GM19438 (cell line): ENCODE data around the gene SYNM.

Experiments used
- ATAC-seq: cut with Tn5 transposase; IDR thresholded peaks from one replicate; pipeline ENCODE4 v1.9.1; 2021; ENCODE audit warnings: low read depth; ENCODE audit not compliant: unreplicated experiment

Gene SYNM

GRCh38 chr15:99120050-99120777 is 15.3 kb downstream of the SYNM start:
- no peak for ATAC-seq

- ATAC-seq = no peak
These were observed 16.3 kb downstream of the SYNM start for GRCh38 chr15:99121207-99121606.

GRCh38 chr15:99121691-99122410 is 17.0 kb downstream of the SYNM start:
- no peak for ATAC-seq

GRCh38 chr15:99122831-99123712 is 18.2 kb downstream of the SYNM start:
- no peak for ATAC-seq

GRCh38 chr15:99123713-99124451 is 19.0 kb downstream of the SYNM start:
- ATAC-seq = no peak

GRCh38 chr15:99124641-99125040 is 19.8 kb downstream of the SYNM start:
- no peak for ATAC-seq

- ATAC-seq = no peak
These were observed 20.4 kb downstream of the SYNM start for GRCh38 chr15:99125061-99125891.

GRCh38 chr15:99126131-99126588 is 21.3 kb downstream of the SYNM start:
- no peak for ATAC-seq

GRCh38 chr15:99126930-99127329 is 22.1 kb downstream of the SYNM start:
- no peak for ATAC-seq

GRCh38 chr15:99127773-99128172 is 22.9 kb downstream of the SYNM start:
- no peak for ATAC-seq

GRCh38 chr15:99128411-99128810 is 23.5 kb downstream of the SYNM start:
- ATAC-seq = no peak

- no peak for ATAC-seq
These were observed 24.8 kb downstream of the SYNM start for GRCh38 chr15:99129644-99130043.

GRCh38 chr15:99130314-99130713 is 25.4 kb downstream of the SYNM start:
- no peak for ATAC-seq

GRCh38 chr15:99130765-99131440 is 26.0 kb downstream of the SYNM start:
- ATAC-seq = no peak

GRCh38 chr15:99131441-99132023 is 26.7 kb downstream of the SYNM start:
- no peak for ATAC-seq

- no peak for ATAC-seq
These were observed 27.2 kb downstream of the SYNM start for GRCh38 chr15:99132122-99132521.

GRCh38 chr15:99132634-99133287 is 27.9 kb downstream of the SYNM start:
- no peak for ATAC-seq

GRCh38 chr15:99134317-99134821 is 29.5 kb downstream of the SYNM start:
- no peak for ATAC-seq
